Esophagus squamous epithelium (tissue), 4 donors: ENCODE measurements around the gene ERCC4.

Experiments
- POLR2A ChIP-seq, 4 donors: fragments of 450-650 bp; IDR thresholded peaks; one replicate each; pipeline ENCODE4 v1.6.1; 2017; ENCODE audit warnings: antibody characterized with exemption in 4 of 4, mild to moderate bottlenecking in 4 of 4, moderate library complexity in 3 of 4
- TF ChIP-seq, protein P1 (sequence below), 6 experiments: fragments of 450-650 bp in 4 of 6; fragments of 200-600 bp in 2 of 6; sonication (generic) in 2 of 6; IDR thresholded peaks; one replicate each; pipeline ENCODE4 v1.5.1; 2016 to 2019; ENCODE audit warnings: antibody characterized with exemption in 6 of 6, mild to moderate bottlenecking in 4 of 6, moderate library complexity in 4 of 6

DNA sequence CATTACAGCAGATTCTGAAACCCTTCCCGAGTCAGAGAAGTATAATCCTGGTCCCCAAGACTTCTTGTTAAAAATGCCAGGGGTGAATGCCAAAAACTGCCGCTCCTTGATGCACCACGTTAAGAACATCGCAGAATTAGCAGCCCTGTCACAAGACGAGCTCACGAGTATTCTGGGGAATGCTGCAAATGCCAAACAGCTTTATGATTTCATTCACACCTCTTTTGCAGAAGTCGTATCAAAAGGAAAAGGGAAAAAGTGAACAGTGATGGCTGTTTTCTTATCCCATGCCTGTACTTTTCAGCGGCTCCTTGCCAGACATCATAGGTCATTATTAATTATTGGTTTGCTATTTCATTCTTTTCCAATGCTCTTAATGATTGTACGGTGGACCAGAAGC is 28.1 kb downstream of the ERCC4 start:
- TF ChIP-seq, protein P1, sequence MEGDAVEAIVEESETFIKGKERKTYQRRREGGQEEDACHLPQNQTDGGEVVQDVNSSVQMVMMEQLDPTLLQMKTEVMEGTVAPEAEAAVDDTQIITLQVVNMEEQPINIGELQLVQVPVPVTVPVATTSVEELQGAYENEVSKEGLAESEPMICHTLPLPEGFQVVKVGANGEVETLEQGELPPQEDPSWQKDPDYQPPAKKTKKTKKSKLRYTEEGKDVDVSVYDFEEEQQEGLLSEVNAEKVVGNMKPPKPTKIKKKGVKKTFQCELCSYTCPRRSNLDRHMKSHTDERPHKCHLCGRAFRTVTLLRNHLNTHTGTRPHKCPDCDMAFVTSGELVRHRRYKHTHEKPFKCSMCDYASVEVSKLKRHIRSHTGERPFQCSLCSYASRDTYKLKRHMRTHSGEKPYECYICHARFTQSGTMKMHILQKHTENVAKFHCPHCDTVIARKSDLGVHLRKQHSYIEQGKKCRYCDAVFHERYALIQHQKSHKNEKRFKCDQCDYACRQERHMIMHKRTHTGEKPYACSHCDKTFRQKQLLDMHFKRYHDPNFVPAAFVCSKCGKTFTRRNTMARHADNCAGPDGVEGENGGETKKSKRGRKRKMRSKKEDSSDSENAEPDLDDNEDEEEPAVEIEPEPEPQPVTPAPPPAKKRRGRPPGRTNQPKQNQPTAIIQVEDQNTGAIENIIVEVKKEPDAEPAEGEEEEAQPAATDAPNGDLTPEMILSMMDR (IDR thresholded peaks at IDR 0.05) = no peak
- no peak for TF ChIP-seq POLR2A (IDR thresholded peaks at IDR 0.05)
